GM13976 (cell line): ENCODE data around the gene XNDC1N.

Experiments used
- DNase-seq: peaks from one replicate; pipeline ENCODE4 v3.0.0; 2012; ENCODE audit warnings: low spot score
- CTCF ChIP-seq: IDR thresholded peaks from 2 replicates; pipeline ENCODE4 v1.5.1; 2012; ENCODE audit warnings: borderline replicate concordance, mild to moderate bottlenecking; ENCODE audit not compliant: insufficient read depth; ENCODE audit errors: extremely low read depth, missing control alignments, control extremely low read depth
- in situ Hi-C: fragments of 300-500 bp; cut with MboI; formaldehyde crosslinking; loops from one replicate; pipeline ENCODE4 v1.12.0; 2022; ENCODE audit warnings: low sequenced_read_pairs, mixed read lengths, inconsistent platforms; ENCODE audit not compliant: unreplicated experiment

XNDC1N gene

DNA sequence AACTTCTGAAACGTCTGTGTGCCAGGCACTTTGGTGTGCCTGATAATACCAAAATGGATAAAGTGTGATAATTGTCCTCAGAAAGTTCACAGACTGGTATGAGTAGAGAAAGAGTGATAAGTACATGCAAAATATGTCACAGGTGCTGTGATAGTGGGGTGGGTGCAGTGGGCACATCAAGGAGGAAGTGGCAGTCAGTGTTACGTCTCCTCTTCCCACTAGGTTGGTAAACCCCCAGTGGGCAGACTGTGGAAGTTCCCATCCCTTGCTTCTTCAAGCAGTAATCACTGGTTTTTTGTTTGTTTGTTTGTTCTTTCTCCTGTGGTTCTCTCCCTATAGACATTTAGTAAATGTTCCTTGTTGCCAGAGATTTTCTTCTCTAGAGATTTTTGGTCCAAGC, 5.8 kb upstream of the XNDC1N start:
- no peak for TF ChIP-seq CTCF
- in situ Hi-C loops, result no loop called here
- no peak for DNase-seq

- no peak for DNase-seq
- in situ Hi-C loops, result no loop called here
- TF ChIP-seq CTCF, result no peak
Observed at GRCh38 chr11:71933141-71933933, 4.9 kb upstream of the XNDC1N start.

- in situ Hi-C loops, result no loop called here
- DNase-seq, result no peak
- TF ChIP-seq CTCF, result no peak
Observed at GRCh38 chr11:71931245-71931602, 2.8 kb upstream of the XNDC1N start.

GRCh38 chr11:71930556-71931244, 2.3 kb upstream of the XNDC1N start:
- in situ Hi-C loops, result no loop called here
- TF ChIP-seq CTCF, result no peak
- no peak for DNase-seq

- TF ChIP-seq CTCF, result no peak
- in situ Hi-C loops, result no loop called here
- DNase-seq, result no peak
Observed at GRCh38 chr11:71929491-71929890, 1.1 kb upstream of the XNDC1N start.

DNA sequence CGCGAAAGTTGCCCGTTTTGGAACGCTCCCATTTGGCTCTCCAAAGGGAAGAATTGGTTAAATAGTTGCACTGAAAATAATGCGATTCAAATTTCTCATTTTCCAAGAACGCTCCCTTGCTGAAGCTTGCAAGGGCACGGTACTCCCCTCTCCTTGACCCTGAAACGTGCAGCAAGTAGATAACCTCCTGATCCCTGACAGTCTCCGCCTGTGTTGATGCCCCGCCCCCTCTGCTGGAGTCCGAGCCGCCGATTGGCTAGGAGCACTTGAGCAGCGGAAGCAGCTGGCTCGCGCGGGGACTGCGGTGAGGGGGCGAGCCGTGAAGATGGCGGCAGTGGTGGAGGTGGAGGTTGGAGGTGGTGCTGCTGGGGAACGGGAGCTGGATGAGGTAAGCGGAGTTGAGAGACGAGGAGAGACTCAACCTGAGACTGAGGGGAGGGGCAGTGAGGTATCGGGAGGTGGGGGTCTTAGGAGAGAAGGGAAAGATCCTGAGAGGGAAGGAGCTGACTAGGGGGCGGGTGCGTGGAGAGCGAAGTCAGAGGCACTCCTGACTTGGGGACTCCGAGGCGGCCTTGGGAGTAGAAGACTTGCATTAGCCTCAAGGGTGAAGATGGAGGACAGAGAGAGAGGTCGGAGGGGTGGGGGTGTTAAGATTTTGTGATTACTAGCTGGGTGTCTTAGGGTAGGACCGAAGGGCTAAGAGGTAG, 496 bp upstream of the XNDC1N start, which contains the start of gene RNF121:
TSS of gene RNF121 (plus strand) at position 310 of the 707 bp plus-strand sequence. CDS start at position 326, 16 bp downstream.
- in situ Hi-C loops, result no loop called here
- no peak for TF ChIP-seq CTCF
- DNase-seq, result peak; percentile 93
